ENCODE data around the gene TENM4.

DNA sequence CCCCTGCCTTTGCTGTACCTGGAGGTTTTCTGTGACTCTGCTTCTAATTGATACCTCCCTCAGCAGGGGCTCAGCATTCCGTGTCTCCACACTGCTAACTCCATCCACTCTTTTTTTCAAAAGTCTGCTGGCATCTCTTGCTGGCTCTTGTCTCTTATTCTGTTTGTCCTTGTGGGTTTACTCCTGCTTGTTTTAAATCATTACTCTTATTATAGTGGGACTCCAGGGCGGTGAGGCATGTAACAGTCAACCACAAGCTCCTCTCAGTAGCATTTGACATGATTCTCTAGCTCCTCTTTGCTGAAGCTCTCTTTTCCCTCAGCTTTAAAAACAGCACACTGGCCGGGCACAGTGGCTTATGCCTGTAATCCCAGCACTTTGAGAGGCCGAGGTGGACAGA, 605.9 kb downstream of the TENM4 start:
- TF ChIP-seq TCF12 (IDR thresholded peaks at IDR 0.05), result no peak
- no peak for TF ChIP-seq TAF1 (IDR thresholded peaks at IDR 0.05; ENCODE audit: borderline replicate concordance, low read depth, low read length)

Data from SK-N-SH (cell line).